T follicular helper cell (primary cell): ENCODE measurements around the gene ING5.
A peak's percentile ranks its signal among the peaks of the same experiment; 100 is the strongest.
"Not testable (repeated sequence)": the region's sequence is repeated elsewhere in the genome, so short reads cannot be mapped to it uniquely, and the experiment has no call there.

Experiments used
- DNase-seq: peaks from one replicate; pipeline ENCODE4 v3.0.0-alpha.2; 2020; ENCODE audit warnings: low read depth
- total RNA-seq, 2 experiments: gene quantifications; one replicate each; lab custom pipeline; 2026; lab: John Stamatoyannopoulos, UW

Gene ING5
- total RNA-seq, result 73.2 to 106 reads per million in 2 experiments

GRCh38 chr2:241701399-241702154 is at the start of gene ING5:
Gene ING5 (plus strand): TSS chr2:241702039. CDS start chr2:241702066, 27 bp downstream.
- DNase-seq, result peak; percentile 93

GRCh38 chr2:241652142-241652541 is 49.7 kb upstream of the ING5 start:
- no peak for DNase-seq

GRCh38 chr2:241652722-241653121 is 49.1 kb upstream of the ING5 start:
- no peak for DNase-seq

- no peak for DNase-seq
Observed at GRCh38 chr2:241653210-241653750, 48.6 kb upstream of the ING5 start.

DNA sequence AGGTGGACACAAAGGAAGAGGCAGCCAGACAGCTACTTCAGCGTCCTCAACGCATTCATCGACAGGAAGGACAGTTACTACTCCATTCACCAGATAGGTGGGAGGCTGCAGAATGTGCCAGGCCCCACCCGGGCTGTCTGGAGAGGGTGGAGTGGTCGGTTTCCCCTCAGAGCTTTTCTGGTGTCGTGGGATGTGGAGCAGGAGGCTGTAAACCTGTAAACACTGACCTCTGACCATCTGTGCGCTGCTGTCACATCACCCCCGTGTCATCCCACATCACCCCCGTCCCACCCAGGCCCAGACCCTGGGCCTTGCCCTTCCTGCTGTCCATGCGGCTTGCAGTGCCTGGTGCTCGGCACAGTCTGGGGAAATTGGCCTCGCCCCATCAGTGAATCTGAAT is 47.3 kb upstream of the ING5 start:
- DNase-seq, result no peak

GRCh38 chr2:241655516-241656189 is 46.2 kb upstream of the ING5 start:
- no peak for DNase-seq

DNA sequence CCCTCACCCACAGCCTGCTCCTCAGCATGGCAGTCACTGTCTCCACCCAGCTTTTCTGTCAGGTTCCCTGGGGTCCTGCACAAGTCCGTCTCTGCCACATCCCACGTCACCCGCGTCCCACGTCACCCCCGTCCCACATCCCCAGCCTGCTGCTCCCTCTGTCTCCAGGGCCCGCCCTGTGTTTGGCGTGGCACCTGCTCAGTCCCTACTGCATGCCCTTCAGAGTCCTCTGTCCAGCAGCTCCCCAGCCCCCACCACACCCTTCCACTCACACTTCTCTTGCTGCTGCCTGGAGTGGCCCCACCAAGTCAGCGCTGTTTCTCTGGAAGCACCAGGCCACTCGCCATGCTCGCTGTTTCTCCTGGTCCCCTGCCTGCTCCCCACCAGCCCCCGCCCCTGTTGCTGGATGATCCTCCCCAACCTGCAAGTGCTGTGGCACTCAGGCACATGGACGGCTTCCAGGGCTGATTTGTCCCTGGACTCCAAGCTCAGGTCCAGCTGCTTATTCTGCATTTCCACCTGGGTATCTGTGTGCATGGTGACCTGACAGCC is 45.6 kb upstream of the ING5 start:
- DNase-seq, result no peak

DNA sequence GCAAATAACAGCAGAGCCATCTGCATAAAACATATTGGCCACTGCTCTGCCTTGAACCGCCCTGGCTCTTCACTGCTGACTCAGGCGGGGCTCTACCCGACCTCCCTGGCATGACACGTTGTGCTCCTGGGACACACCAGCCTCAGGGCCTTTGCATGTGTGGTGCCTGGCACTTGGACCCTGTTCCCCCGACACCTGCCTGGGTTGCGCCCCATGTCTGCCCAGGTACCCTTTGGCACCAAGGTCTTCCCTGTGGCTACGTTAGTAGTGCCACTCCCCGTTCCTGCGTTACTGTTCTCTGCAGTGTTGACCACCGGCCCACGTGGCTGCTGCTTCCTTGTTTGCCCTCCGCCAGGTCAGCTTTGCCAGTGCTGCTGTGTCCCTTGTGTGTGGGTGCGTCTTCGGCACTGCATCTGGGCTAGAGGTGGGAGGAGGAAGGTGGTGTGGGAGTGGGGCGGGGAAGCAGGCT is 44.0 kb upstream of the ING5 start:
- DNase-seq, result no peak

- DNase-seq, result no peak
Observed at GRCh38 chr2:241658296-241658695, 43.5 kb upstream of the ING5 start.

- peak; percentile 11 for DNase-seq
Observed at GRCh38 chr2:241659150-241659739, 42.6 kb upstream of the ING5 start.

GRCh38 chr2:241660593-241661213 is 41.1 kb upstream of the ING5 start:
- DNase-seq, result no peak

DNA sequence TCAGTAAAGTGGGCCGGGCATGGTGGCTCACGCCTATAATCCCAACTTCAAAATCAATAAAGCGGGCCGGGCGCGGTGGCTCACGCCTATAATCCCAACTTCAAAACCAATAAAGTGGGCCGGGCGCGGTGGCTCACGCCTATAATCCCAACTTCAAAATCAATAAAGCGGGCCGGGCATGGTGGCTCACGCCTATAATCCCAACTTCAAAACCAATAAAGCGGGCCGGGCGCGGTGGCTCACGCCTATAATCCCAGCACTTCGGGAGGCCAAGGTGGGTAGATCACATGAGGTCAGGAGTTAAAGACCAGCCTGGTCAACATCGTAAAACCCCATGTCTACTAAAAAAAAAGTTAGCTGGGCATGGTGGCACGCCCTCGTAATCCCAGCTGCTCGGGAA is 39.1 kb upstream of the ING5 start:
- not testable (repeated sequence) for DNase-seq

DNA sequence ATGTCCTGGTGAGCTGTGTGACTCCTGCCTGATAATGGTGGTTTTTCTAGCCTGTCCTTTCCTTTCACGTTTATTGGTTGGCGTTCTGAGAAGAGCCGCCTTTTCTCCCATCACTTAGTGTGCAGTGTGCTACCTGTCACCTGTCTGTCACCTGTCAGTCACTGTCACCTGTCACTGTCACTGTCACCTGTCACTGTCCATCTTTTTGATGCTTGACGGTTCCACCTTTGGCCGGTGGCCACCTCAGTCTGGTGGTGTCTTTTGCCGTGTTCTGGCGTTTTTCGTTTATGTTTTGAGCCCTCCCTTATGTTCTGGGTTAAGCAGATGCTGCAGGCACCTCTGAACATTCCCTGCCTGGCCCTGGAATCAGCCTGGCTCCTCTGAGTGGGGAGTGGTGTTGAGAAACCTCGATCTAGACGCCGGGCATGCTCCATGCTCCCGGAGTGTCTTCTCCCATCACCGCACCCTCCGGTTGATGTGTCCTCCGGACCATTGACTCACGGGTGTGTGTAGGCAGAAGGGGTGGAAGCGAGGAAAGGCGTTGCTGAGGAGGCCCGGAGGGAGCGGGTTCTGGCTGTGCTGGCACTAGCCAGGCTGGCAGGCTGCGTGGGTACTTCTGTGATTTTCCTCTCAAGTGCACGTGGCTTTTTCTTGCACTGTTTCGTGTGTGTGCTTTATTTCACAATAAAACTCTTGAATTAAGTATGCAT is 36.0 kb upstream of the ING5 start:
- no peak for DNase-seq

- no peak for DNase-seq
Observed at GRCh38 chr2:241666627-241667400, 35.0 kb upstream of the ING5 start.

- no peak for DNase-seq
Observed at GRCh38 chr2:241668354-241668753, 33.5 kb upstream of the ING5 start.

DNA sequence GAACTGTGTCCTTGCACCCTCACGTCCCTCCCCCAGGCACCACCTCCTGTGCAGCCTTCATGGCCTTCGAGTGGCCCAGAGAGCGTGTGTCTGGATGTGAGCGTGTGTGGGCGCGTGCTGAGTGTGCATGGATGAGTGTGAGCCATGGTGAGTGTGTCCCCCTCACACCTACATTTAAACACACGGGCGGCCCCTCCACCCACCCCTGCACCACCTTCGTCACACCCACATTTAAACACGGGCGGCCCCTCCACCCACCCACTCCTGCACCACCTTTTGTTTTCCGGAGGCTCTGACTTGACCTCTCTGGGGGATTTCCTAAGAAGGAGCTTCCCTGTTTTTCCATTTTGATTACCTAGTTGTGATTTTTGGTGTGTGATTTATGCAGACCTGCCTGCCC is 33.0 kb upstream of the ING5 start:
- DNase-seq, result no peak

DNA sequence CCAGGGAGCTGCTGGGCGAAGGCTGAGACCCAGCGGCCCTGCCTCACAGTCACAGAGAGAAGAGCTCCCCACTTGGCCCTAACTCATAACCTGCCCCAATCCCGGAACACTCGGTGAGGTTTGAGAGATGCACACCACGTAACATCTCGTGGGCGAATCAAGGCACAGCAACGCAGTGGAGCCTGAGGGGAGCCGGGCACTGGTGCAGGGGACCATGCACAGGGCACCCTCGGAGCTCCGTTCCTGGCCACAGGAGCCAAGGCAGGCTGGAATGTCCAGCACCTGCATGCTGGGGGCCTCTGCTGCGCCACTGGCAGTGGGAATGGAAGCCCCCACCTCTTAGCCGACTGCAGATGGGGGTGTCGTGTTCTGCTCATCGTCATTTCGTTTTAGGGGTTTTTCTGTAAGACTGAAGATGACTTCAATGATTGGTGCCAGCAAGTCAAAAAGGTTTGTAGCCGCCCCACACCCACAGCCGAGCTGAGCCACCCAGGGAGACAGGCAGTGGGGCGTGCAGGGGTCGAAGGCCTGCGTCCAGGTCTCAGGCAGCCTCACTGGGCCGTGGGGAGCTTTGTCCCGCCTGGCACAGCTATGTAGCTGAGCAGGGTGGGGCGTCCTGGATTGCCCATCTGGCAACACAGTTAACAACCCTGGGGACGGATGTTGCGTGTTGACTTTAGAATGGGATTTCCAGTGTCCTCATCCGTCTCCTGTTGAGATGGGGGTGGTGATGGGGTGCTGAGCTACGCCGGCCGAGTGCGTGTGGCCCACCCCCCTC is 31.3 kb upstream of the ING5 start:
- no peak for DNase-seq

GRCh38 chr2:241671457-241672240 is 30.2 kb upstream of the ING5 start:
- DNase-seq, result no peak
